Breast epithelium (tissue), 3 donors: ENCODE measurements around the gene MCF2L2.

ENCODE experiments used
- CTCF ChIP-seq, 3 donors: fragments of 450-650 bp; IDR thresholded peaks; one replicate each; pipeline ENCODE4 v1.5.1; 2016 to 2017; ENCODE audit warnings: antibody characterized with exemption in 3 of 3, mild to moderate bottlenecking in 3 of 3, moderate library complexity in 3 of 3
- POLR2A ChIP-seq: fragments of 450-650 bp; IDR thresholded peaks from one replicate; pipeline ENCODE4 v1.6.1; 2016; ENCODE audit warnings: antibody characterized with exemption, mild to moderate bottlenecking, moderate library complexity
- POLR2AphosphoS5 ChIP-seq, 3 donors: sonication (generic); formaldehyde crosslinking; IDR thresholded peaks; one replicate each; pipeline ENCODE4 v1.6.1; 2017; ENCODE audit warnings: antibody characterized with exemption in 3 of 3

GRCh38 chr3:183203670-183204069 lies 224.7 kb downstream of the MCF2L2 start:
- TF ChIP-seq CTCF (IDR thresholded peaks at IDR 0.05) = no peak
- TF ChIP-seq POLR2A = no peak
- TF ChIP-seq POLR2AphosphoS5 (IDR thresholded peaks at IDR 0.05) = no peak
